ENCODE measurements around the gene KANSL1. TPM values are rescaled to one million over a fixed set of nuclear protein-coding genes. Genes with fewer than 3 reads are reported as not detected.
"Not testable (repeated sequence)": the region's sequence is repeated elsewhere in the genome, so short reads cannot be mapped to it uniquely, and the experiment has no call there.

Gene KANSL1
- total RNA-seq, 2 donors from 2014 or later: 86.5 to 102 TPM

DNA sequence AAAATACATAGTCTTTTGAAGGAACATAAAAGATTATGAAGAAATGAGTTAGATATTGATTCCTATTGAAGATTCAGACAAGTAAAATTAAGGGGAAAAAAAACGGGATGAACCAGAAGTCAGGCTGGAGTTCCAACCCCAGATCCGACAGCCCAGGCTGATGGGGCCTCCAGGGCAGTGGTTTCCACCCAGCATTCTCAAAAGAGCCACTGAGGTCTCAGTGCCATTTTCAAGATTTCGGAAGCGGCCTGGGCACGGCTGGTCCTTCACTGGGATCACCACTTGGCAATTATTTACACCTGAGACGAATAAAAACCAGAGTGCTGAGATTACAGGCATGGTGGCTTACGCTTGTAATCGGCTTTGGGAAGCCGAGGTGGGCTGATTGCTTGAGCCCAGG, 184.6 kb downstream of the KANSL1 start:
- ATAC-seq (ENCODE audit: insufficient number of reproducible peaks, low FRiP score, low read depth) (no peak), DNase-seq (ENCODE audit: low spot score) (no peak)
- no peak for TF ChIP-seq CTCF (IDR thresholded peaks at IDR 0.05)
- Histone ChIP-seq H3K27me3 (replicated peaks; ENCODE audit: insufficient read depth) (no peaks in the 10 kb centered on the region), H3K9me3 (no peaks in the 10 kb centered on the region), H3K27ac (no peak overlapping the region), H3K4me3 (no peak overlapping the region), H3K4me1 (ENCODE audit: control insufficient read depth in 1 of 2, low read depth in 2 of 2) (peaks cover 0 to 5% of the 10 kb centered on the region in 2 donors), H3K36me3 (no peaks in the 10 kb centered on the region)

DNA sequence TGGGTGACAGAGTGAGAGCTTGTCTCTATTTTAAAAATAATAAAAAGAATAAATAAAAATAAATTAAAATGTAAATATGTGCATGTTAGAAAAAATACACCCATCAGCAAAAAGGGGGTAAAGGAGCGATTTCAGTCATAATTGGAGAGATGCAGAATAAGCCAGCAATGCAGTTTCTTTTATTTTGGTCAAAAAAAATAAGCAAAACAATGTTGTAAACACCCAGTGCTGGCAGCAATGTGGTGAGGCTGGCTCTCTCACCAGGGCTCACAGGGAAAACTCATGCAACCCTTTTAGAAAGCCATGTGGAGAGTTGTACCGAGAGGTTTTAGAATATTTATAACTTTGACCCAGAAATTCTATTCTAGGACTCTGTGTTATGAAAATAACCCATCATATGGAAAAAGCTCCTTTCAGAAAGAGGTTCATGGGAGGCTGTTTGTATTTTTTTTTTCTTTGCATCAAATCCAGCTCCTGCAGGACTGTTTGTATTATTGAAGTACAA, 185.7 kb downstream of the KANSL1 start:
- Histone ChIP-seq H3K9me3 (no peaks in the 10 kb centered on the region), H3K27ac (no peak overlapping the region), H3K27me3 (replicated peaks; ENCODE audit: insufficient read depth) (no peaks in the 10 kb centered on the region), H3K4me1 (ENCODE audit: control insufficient read depth in 1 of 2, low read depth in 2 of 2) (peaks cover 3 to 15% of the 10 kb centered on the region in 2 donors), H3K4me3 (no peak overlapping the region), H3K36me3 (no peaks in the 10 kb centered on the region)
- no peak for DNase-seq (ENCODE audit: low spot score)
- no peak for ATAC-seq (ENCODE audit: insufficient number of reproducible peaks, low FRiP score, low read depth)
- TF ChIP-seq CTCF (IDR thresholded peaks at IDR 0.05): no peak

- H3K27ac ChIP-seq; H3K36me3 ChIP-seq; ATAC-seq (ENCODE audit: insufficient number of reproducible peaks, low FRiP score, low read depth); H3K27me3 ChIP-seq (replicated peaks; ENCODE audit: insufficient read depth); H3K4me3 ChIP-seq; DNase-seq (ENCODE audit: low spot score); H3K9me3 ChIP-seq: not testable (repeated sequence)
- H3K4me1 ChIP-seq (ENCODE audit: control insufficient read depth in 1 of 2, low read depth in 2 of 2): peaks cover 3 to 15% of the 10 kb centered on the region in 2 donors
Observed at GRCh38 chr17:46006082-46006481, 187.1 kb downstream of the KANSL1 start.

DNA sequence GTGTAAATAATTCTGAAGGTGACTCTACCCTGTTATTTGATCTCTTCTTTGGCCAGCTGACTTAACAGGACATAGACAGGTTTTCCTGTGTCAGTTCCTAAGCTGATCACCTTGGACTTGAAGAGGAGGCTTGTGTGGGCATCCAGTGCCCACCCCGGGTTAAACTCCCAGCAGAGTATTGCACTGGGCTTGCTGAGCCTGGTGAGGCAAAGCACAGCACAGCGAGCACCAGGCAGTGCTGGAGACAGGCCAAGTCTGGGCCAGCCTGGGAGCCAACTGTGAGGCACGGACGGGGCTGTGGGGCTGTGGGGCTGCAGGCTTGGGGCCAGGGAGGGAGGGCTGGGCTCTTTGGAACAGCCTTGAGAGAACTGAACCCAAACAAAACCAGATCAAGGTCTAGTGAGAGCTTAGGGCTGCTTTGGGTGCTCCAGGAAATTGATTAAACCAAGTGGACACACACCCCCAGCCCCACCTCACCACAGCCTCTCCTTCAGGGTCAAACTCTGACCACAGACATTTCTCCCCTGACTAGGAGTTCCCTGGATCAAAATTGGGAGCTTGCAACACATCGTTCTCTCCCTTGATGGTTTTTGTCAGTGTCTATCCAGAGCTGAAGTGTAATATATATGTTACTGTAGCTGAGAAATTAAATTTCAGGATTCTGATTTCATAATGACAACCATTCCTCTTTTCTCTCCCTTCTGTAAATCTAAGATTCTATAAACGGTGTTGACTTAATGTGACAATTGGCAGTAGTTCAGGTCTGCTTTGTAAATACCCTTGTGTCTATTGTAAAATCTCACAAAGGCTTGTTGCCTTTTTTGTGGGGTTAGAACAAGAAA, 189.1 kb downstream of the KANSL1 start:
- ATAC-seq (ENCODE audit: insufficient number of reproducible peaks, low FRiP score, low read depth) (no peak), DNase-seq (ENCODE audit: low spot score) (no peak)
- H3K36me3 ChIP-seq: no peaks in the 10 kb centered on the region
- H3K4me3 ChIP-seq: no peak overlapping the region
- TF ChIP-seq CTCF (IDR thresholded peaks at IDR 0.05): no peak
- no peaks in the 10 kb centered on the region for H3K9me3 ChIP-seq
- no peak overlapping the region for H3K27ac ChIP-seq
- H3K27me3 ChIP-seq (replicated peaks; ENCODE audit: insufficient read depth): no peaks in the 10 kb centered on the region
- peaks cover 3 to 15% of the 10 kb centered on the region in 2 donors for H3K4me1 ChIP-seq (ENCODE audit: control insufficient read depth in 1 of 2, low read depth in 2 of 2)

GRCh38 chr17:46002973-46003316, 190.3 kb downstream of the KANSL1 start:
- H3K36me3 ChIP-seq: no peaks in the 10 kb centered on the region
- H3K4me1 ChIP-seq (ENCODE audit: control insufficient read depth in 1 of 2, low read depth in 2 of 2): peaks cover 3 to 15% of the 10 kb centered on the region in 2 donors
- ATAC-seq (ENCODE audit: insufficient number of reproducible peaks, low FRiP score, low read depth) (no peak), DNase-seq (ENCODE audit: low spot score) (no peak)
- no peaks in the 10 kb centered on the region for H3K27me3 ChIP-seq (replicated peaks; ENCODE audit: insufficient read depth)
- TF ChIP-seq CTCF (IDR thresholded peaks at IDR 0.05): no peak
- no peak overlapping the region for H3K27ac ChIP-seq
- no peak overlapping the region for H3K4me3 ChIP-seq
- no peaks in the 10 kb centered on the region for H3K9me3 ChIP-seq

Measured in thoracic aorta (tissue), 2 donors.